Astrocyte (in vitro differentiated cells and primary cell): Measurements from ENCODE around the gene CFD. TPM values are rescaled to one million over a fixed set of nuclear protein-coding genes. Genes with fewer than 3 reads are reported as not detected.

Experiments used
- DNase-seq: peaks from one replicate; pipeline ENCODE4 v3.0.0-alpha.2; 2010; ENCODE audit warnings: low read depth
- FAIRE-seq: peaks from 2 replicates; lab custom pipeline; 2011; peaks lifted over from hg19 to GRCh38; lab: Jason Lieb, UNC
- H2AFZ ChIP-seq: 2 replicates; pipeline ENCODE4 v1.6.0; 2012; ENCODE audit warnings: low read depth, low read length, inconsistent platforms
- H3K27ac ChIP-seq: 2 replicates; pipeline ENCODE4 v1.5.1; 2011; ENCODE audit warnings: low read depth, low read length, inconsistent platforms
- H3K27me3 ChIP-seq: 2 replicates; pipeline ENCODE4 v1.6.0; 2011; ENCODE audit warnings: low read length, inconsistent platforms; ENCODE audit not compliant: insufficient read depth
- H3K36me3 ChIP-seq: 2 replicates; pipeline ENCODE4 v1.5.1; 2011; ENCODE audit warnings: low read length, inconsistent platforms; ENCODE audit not compliant: insufficient read depth
- H3K4me1 ChIP-seq: 2 replicates; pipeline ENCODE4 v1.5.1; 2011; ENCODE audit warnings: low read length, inconsistent platforms; ENCODE audit not compliant: insufficient read depth
- H3K4me2 ChIP-seq: 2 replicates; pipeline ENCODE4 v1.6.0; 2012; ENCODE audit warnings: low read length, inconsistent platforms
- H3K4me3 ChIP-seq: 2 replicates; pipeline ENCODE4 v1.5.1; 2011; ENCODE audit warnings: low read depth, mild to moderate bottlenecking, low read length, inconsistent platforms; ENCODE audit not compliant: insufficient read depth
- H3K79me2 ChIP-seq: 2 replicates; pipeline ENCODE4 v1.6.0; 2012; ENCODE audit warnings: mild to moderate bottlenecking, low read length, inconsistent platforms; ENCODE audit not compliant: insufficient read depth
- H3K9ac ChIP-seq: 2 replicates; pipeline ENCODE4 v1.6.0; 2012; ENCODE audit warnings: mild to moderate bottlenecking, low read length, inconsistent platforms
- H3K9me3 ChIP-seq: 2 replicates; pipeline ENCODE4 v1.5.1; 2012; ENCODE audit warnings: low read depth, mild to moderate bottlenecking, low read length, inconsistent platforms; ENCODE audit not compliant: insufficient read depth
- H4K20me1 ChIP-seq: 2 replicates; pipeline ENCODE4 v1.6.0; 2012; ENCODE audit warnings: low read length, inconsistent platforms; ENCODE audit not compliant: insufficient read depth
- H3K27ac Mint-ChIP-seq: one replicate; pipeline ENCODE4 v1.8.0; 2021; ENCODE audit warnings: mild to moderate bottlenecking, mixed read lengths; ENCODE audit not compliant: unreplicated experiment
- H3K27me3 Mint-ChIP-seq: one replicate; pipeline ENCODE4 v1.8.0; 2021; ENCODE audit warnings: low read depth, mixed read lengths; ENCODE audit not compliant: unreplicated experiment
- H3K36me3 Mint-ChIP-seq: one replicate; pipeline ENCODE4 v1.8.0; 2021; ENCODE audit warnings: low read depth, mixed read lengths; ENCODE audit not compliant: unreplicated experiment
- H3K4me1 Mint-ChIP-seq: one replicate; pipeline ENCODE4 v1.8.0; 2021; ENCODE audit warnings: low read depth, mixed read lengths; ENCODE audit not compliant: unreplicated experiment
- H3K4me3 Mint-ChIP-seq: one replicate; pipeline ENCODE4 v1.8.0; 2021; ENCODE audit warnings: mild to moderate bottlenecking, moderate library complexity, mixed read lengths; ENCODE audit not compliant: unreplicated experiment
- H3K9me3 Mint-ChIP-seq: one replicate; pipeline ENCODE4 v1.8.0; 2021; ENCODE audit warnings: mild to moderate bottlenecking, mixed read lengths; ENCODE audit not compliant: unreplicated experiment
- EZH2 ChIP-seq: IDR thresholded peaks from 2 replicates; pipeline ENCODE4 v1.6.1; 2012; ENCODE audit warnings: mild to moderate bottlenecking, low read length, inconsistent platforms; ENCODE audit not compliant: insufficient read depth
- total RNA-seq: library from RNA; stranded (reverse); gene quantifications from 2 replicates; pipeline ENCODE4 v1.2.1, GENCODE V29; 2021
- TF ChIP-seq, protein P1 (sequence below): IDR thresholded peaks from 2 replicates; pipeline ENCODE4 v1.5.1; 2011; ENCODE audit warnings: low read depth, mild to moderate bottlenecking, inconsistent platforms, low read length, moderate library complexity; ENCODE audit not compliant: insufficient read depth

CFD gene
- total RNA-seq, 1 donor from 2014 or later, result 0.59 TPM

DNA sequence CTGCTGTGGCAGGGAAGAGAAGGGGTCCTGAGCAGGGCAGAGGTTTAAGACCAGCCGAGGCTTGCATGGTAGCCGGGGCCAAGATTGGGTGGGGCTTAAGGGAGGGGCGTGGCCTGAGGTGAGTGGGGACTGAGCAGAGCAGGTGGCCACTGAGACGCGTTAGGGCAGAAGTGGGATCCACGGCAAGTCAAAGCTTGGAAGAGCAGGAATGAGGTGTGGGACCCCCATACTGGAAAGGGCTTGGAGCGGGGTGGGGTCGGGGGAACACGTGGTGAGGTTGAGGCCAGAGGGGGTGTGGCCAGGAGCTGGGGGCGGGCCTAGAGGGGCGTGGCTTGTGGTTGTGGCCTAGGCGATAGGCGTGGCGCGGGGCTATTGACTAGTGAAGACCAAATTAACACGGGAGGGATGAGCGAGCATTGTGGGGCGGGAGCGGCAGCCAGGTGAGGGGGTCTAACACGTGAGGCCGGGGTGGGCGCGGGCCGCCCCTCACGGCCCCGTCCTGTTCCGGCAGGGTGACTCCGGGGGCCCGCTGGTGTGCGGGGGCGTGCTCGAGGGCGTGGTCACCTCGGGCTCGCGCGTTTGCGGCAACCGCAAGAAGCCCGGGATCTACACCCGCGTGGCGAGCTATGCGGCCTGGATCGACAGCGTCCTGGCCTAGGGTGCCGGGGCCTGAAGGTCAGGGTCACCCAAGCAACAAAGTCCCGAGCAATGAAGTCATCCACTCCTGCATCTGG is 3.3 kb downstream of the CFD start:
- Histone ChIP-seq H3K27ac (no peak overlapping the region), H3K79me2 (no peaks in the 10 kb centered on the region), H3K36me3 (no peaks in the 10 kb centered on the region), H4K20me1 (peaks cover 3% of the 10 kb centered on the region), H3K4me3 (no peak overlapping the region), H3K9me3 (no peaks in the 10 kb centered on the region), H3K27me3 (peaks cover 3% of the 10 kb centered on the region), H2AFZ (no peak overlapping the region), H3K4me2 (peak overlapping the region; percentile 30), H3K9ac (no peak overlapping the region), H3K4me1 (no peaks in the 10 kb centered on the region)
- Mint-ChIP-seq H3K36me3 (peaks cover 4% of the 10 kb centered on the region), H3K27ac (no peak overlapping the region), H3K4me3 (no peak overlapping the region), H3K9me3 (no peaks in the 10 kb centered on the region), H3K4me1 (no peaks in the 10 kb centered on the region), H3K27me3 (peaks cover 10% of the 10 kb centered on the region)
- FAIRE-seq (no peak), DNase-seq (no peak)
- TF ChIP-seq, protein P1, sequence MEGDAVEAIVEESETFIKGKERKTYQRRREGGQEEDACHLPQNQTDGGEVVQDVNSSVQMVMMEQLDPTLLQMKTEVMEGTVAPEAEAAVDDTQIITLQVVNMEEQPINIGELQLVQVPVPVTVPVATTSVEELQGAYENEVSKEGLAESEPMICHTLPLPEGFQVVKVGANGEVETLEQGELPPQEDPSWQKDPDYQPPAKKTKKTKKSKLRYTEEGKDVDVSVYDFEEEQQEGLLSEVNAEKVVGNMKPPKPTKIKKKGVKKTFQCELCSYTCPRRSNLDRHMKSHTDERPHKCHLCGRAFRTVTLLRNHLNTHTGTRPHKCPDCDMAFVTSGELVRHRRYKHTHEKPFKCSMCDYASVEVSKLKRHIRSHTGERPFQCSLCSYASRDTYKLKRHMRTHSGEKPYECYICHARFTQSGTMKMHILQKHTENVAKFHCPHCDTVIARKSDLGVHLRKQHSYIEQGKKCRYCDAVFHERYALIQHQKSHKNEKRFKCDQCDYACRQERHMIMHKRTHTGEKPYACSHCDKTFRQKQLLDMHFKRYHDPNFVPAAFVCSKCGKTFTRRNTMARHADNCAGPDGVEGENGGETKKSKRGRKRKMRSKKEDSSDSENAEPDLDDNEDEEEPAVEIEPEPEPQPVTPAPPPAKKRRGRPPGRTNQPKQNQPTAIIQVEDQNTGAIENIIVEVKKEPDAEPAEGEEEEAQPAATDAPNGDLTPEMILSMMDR, result no peak
- no peak for TF ChIP-seq EZH2

DNA sequence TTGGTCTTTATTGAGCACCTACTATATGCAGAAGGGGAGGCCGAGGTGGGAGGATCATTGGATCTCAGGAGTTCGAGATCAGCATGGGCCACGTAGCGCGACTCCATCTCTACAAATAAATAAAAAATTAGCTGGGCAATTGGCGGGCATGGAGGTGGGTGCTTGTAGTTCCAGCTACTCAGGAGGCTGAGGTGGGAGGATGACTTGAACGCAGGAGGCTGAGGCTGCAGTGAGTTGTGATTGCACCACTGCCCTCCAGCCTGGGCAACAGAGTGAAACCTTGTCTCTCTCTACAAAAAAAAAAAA is 3.8 kb downstream of the CFD start:
- no peaks in the 10 kb centered on the region for H3K4me1 Mint-ChIP-seq
- Histone ChIP-seq H3K9ac (no peak overlapping the region), H3K4me2 (no peak overlapping the region), H3K9me3 (no peaks in the 10 kb centered on the region), H3K36me3 (no peaks in the 10 kb centered on the region), H3K4me3 (no peak overlapping the region), H3K27ac (no peak overlapping the region), H3K27me3 (peaks cover 3% of the 10 kb centered on the region), H4K20me1 (peaks cover 3% of the 10 kb centered on the region), H2AFZ (no peak overlapping the region), H3K79me2 (no peaks in the 10 kb centered on the region), H3K4me1 (no peaks in the 10 kb centered on the region)
- DNase-seq (no peak), FAIRE-seq (no peak)
- H3K27ac Mint-ChIP-seq, result peak overlapping the region; percentile 34
- H3K9me3 Mint-ChIP-seq, result no peaks in the 10 kb centered on the region
- peaks cover 4% of the 10 kb centered on the region for H3K36me3 Mint-ChIP-seq
- H3K27me3 Mint-ChIP-seq, result peaks cover 9% of the 10 kb centered on the region
- H3K4me3 Mint-ChIP-seq, result no peak overlapping the region
- TF ChIP-seq, protein P1, result no peak
- no peak for TF ChIP-seq EZH2

DNA sequence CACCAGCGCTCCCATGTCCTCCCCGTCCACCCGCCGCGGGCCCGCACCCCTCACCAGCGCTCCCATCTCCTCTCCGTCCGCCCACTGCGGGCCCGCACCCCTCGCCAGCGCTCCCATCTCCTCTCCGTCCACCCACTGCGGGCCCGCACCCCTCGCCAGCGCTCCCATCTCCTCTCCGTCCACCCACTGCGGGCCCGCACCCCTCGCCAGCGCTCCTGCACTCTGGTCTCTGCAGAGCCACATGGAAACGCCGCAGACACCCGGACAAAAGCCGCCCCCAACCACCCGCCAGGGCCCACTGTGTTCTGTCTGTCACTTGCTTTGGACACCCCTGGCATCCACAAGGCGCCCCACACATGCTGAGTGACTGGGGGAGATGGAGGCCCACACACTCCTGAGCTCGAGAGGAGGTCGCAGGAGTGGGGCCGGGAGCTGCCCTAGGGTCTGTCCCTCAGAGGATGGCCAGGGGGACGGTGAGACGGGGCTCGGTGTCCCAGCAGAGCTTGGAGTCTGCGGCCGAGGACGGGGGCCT is 7.4 kb downstream of the CFD start:
- Mint-ChIP-seq H3K9me3 (no peaks in the 10 kb centered on the region), H3K36me3 (peaks cover 9% of the 10 kb centered on the region), H3K4me1 (peaks cover 2% of the 10 kb centered on the region), H3K27me3 (no peaks in the 10 kb centered on the region), H3K4me3 (no peak overlapping the region), H3K27ac (no peak overlapping the region)
- Histone ChIP-seq H3K36me3 (no peaks in the 10 kb centered on the region), H3K79me2 (no peaks in the 10 kb centered on the region), H3K27ac (no peak overlapping the region), H3K4me1 (peaks cover 19% of the 10 kb centered on the region), H3K4me2 (no peak overlapping the region), H3K4me3 (no peak overlapping the region), H3K27me3 (no peaks in the 10 kb centered on the region), H2AFZ (no peak overlapping the region), H3K9me3 (no peaks in the 10 kb centered on the region), H4K20me1 (peaks cover 26% of the 10 kb centered on the region), H3K9ac (no peak overlapping the region)
- DNase-seq, result no peak
- TF ChIP-seq, protein P1, result no peak
- no peak for TF ChIP-seq EZH2
- no peak for FAIRE-seq
